ENCODE results near the gene RBM25.

RBM25 gene

DNA sequence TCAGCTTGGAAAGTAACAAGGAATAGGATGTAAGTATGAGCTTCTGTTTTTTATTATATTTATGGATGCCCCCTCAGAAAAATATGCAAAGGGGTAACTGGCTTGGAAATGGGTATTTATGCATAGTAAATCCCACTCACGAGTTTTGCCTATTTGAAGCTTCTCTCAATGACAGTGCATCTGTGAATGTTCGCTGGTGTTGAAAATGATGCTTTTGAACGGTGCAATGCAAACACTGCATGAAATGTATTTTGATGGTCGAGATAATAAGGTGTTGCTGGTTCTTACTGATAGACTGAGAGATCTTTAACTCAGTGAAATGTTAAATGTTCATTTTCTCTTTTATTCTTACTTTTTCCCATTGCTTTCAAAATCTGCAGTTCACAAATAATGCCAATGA, 42.0 kb downstream of the RBM25 start:
- H3K9ac ChIP-seq (ENCODE audit: low read depth in 1 of 2, low read length in 2 of 2), result no peak overlapping the region
- no peaks in the 10 kb centered on the region for H3K27me3 ChIP-seq (ENCODE audit: control insufficient read depth in 1 of 2, insufficient read depth in 2 of 2, low read length in 2 of 2)
- H3K36me3 ChIP-seq (ENCODE audit: control insufficient read depth in 1 of 2, insufficient read depth in 2 of 2, low read length in 2 of 2), result peaks cover 32 to 92% of the 10 kb centered on the region in 2 donors
- H3K9me3 ChIP-seq (ENCODE audit: control insufficient read depth in 1 of 2, low read length in 2 of 2), result no peaks in the 10 kb centered on the region
- no peak overlapping the region for H3K4me3 ChIP-seq (ENCODE audit: low read depth in 1 of 2, low read length in 2 of 2)
- no peak overlapping the region for H3K27ac ChIP-seq (ENCODE audit: low read depth, low read length)
- H3K4me1 ChIP-seq (ENCODE audit: control insufficient read depth in 1 of 2, insufficient read depth in 2 of 2, low read length in 2 of 2), result no peaks in the 10 kb centered on the region

GRCh38 chr14:73102806-73103497, 44.6 kb downstream of the RBM25 start:
- Histone ChIP-seq H3K9me3 (ENCODE audit: control insufficient read depth in 1 of 2, low read length in 2 of 2) (no peaks in the 10 kb centered on the region), H3K36me3 (ENCODE audit: control insufficient read depth in 1 of 2, insufficient read depth in 2 of 2, low read length in 2 of 2) (peaks cover 36 to 91% of the 10 kb centered on the region in 2 donors), H3K27me3 (ENCODE audit: control insufficient read depth in 1 of 2, insufficient read depth in 2 of 2, low read length in 2 of 2) (no peaks in the 10 kb centered on the region), H3K4me1 (ENCODE audit: control insufficient read depth in 1 of 2, insufficient read depth in 2 of 2, low read length in 2 of 2) (no peaks in the 10 kb centered on the region), H3K9ac (ENCODE audit: low read depth in 1 of 2, low read length in 2 of 2) (no peak overlapping the region), H3K4me3 (ENCODE audit: low read depth in 1 of 2, low read length in 2 of 2) (no peak overlapping the region), H3K27ac (ENCODE audit: low read depth, low read length) (no peak overlapping the region)

DNA sequence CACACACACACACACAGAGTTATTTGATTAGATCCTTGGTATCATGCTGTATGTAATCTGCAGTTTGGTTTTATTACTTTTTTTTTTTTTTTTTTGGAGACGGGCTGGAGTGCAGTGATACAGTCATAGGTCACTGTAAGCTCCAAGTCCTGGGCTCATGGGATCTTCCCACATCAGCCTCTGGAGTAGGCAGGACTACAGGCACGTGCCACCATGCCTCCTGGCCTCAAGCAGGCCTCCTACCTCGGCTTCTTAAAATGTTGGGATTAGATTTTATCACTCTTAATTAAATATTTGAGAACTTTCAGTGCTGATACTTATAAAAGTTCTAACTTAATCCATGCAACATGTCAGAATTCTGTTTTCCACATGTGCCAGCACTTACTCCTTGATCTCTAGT, 46.7 kb downstream of the RBM25 start:
- H3K9me3 ChIP-seq (ENCODE audit: control insufficient read depth in 1 of 2, low read length in 2 of 2), result no peaks in the 10 kb centered on the region
- H3K36me3 ChIP-seq (ENCODE audit: control insufficient read depth in 1 of 2, insufficient read depth in 2 of 2, low read length in 2 of 2), result peaks cover 40 to 88% of the 10 kb centered on the region in 2 donors
- no peaks in the 10 kb centered on the region for H3K27me3 ChIP-seq (ENCODE audit: control insufficient read depth in 1 of 2, insufficient read depth in 2 of 2, low read length in 2 of 2)
- H3K4me3 ChIP-seq (ENCODE audit: low read depth in 1 of 2, low read length in 2 of 2), result no peak overlapping the region
- H3K4me1 ChIP-seq (ENCODE audit: control insufficient read depth in 1 of 2, insufficient read depth in 2 of 2, low read length in 2 of 2), result no peaks in the 10 kb centered on the region
- no peak overlapping the region for H3K27ac ChIP-seq (ENCODE audit: low read depth, low read length)
- H3K9ac ChIP-seq (ENCODE audit: low read depth in 1 of 2, low read length in 2 of 2), result no peak overlapping the region

GRCh38 chr14:73105727-73106126, 47.4 kb downstream of the RBM25 start:
- H3K9ac ChIP-seq (ENCODE audit: low read depth in 1 of 2, low read length in 2 of 2), result no peak overlapping the region
- no peaks in the 10 kb centered on the region for H3K4me1 ChIP-seq (ENCODE audit: control insufficient read depth in 1 of 2, insufficient read depth in 2 of 2, low read length in 2 of 2)
- H3K36me3 ChIP-seq (ENCODE audit: control insufficient read depth in 1 of 2, insufficient read depth in 2 of 2, low read length in 2 of 2), result peaks cover 38 to 87% of the 10 kb centered on the region in 2 donors
- H3K9me3 ChIP-seq (ENCODE audit: control insufficient read depth in 1 of 2, low read length in 2 of 2), result no peaks in the 10 kb centered on the region
- no peak overlapping the region for H3K27ac ChIP-seq (ENCODE audit: low read depth, low read length)
- no peak overlapping the region for H3K4me3 ChIP-seq (ENCODE audit: low read depth in 1 of 2, low read length in 2 of 2)
- no peaks in the 10 kb centered on the region for H3K27me3 ChIP-seq (ENCODE audit: control insufficient read depth in 1 of 2, insufficient read depth in 2 of 2, low read length in 2 of 2)

- H3K4me1 ChIP-seq (ENCODE audit: control insufficient read depth in 1 of 2, insufficient read depth in 2 of 2, low read length in 2 of 2), result no peaks in the 10 kb centered on the region
- no peak overlapping the region for H3K27ac ChIP-seq (ENCODE audit: low read depth, low read length)
- no peaks in the 10 kb centered on the region for H3K9me3 ChIP-seq (ENCODE audit: control insufficient read depth in 1 of 2, low read length in 2 of 2)
- H3K9ac ChIP-seq (ENCODE audit: low read depth in 1 of 2, low read length in 2 of 2), result no peak overlapping the region
- peaks cover 32 to 71% of the 10 kb centered on the region in 2 donors for H3K36me3 ChIP-seq (ENCODE audit: control insufficient read depth in 1 of 2, insufficient read depth in 2 of 2, low read length in 2 of 2)
- H3K4me3 ChIP-seq (ENCODE audit: low read depth in 1 of 2, low read length in 2 of 2), result no peak overlapping the region
- no peaks in the 10 kb centered on the region for H3K27me3 ChIP-seq (ENCODE audit: control insufficient read depth in 1 of 2, insufficient read depth in 2 of 2, low read length in 2 of 2)
Measured at GRCh38 chr14:73116079-73116665, 57.8 kb downstream of the RBM25 start.

DNA sequence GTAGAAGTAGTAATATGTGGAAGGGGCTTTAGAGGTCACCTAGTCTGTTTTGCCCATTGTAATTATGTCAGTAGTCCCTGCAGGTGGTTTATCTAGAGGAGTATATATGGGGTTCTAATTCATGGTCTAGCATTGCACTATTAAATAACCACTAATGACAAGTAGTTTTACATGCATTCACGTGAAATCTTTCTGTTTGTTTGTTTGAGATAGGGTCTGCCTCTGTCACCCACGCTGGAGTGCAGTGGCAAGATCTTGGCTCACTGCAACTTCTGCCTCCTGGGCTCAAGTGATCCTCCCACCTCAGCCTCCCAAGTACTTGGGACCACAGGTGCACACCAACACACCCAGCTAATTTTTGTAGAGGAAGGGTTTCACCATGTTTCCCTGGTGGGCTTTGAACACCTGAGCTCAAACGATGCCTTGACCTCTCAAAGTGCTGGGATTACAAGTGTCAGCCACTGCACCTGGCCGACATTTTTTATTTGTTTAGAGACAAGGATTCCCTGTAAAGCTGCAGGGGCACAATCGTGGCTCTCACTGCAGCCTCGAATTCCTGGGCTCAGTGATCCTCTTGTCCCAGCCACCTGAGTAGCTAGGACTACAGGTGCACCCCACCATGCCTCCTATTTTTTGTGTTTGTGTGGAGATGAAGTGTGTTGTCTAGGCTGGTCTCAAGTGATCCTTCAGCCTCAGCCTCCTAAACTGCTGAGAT, 66.0 kb downstream of the RBM25 start:
- no peaks in the 10 kb centered on the region for H3K27me3 ChIP-seq (ENCODE audit: control insufficient read depth in 1 of 2, insufficient read depth in 2 of 2, low read length in 2 of 2)
- no peak overlapping the region for H3K4me3 ChIP-seq (ENCODE audit: low read depth in 1 of 2, low read length in 2 of 2)
- no peak overlapping the region for H3K27ac ChIP-seq (ENCODE audit: low read depth, low read length)
- H3K36me3 ChIP-seq (ENCODE audit: control insufficient read depth in 1 of 2, insufficient read depth in 2 of 2, low read length in 2 of 2), result peaks cover 0 to 40% of the 10 kb centered on the region in 2 donors
- no peaks in the 10 kb centered on the region for H3K9me3 ChIP-seq (ENCODE audit: control insufficient read depth in 1 of 2, low read length in 2 of 2)
- no peaks in the 10 kb centered on the region for H3K4me1 ChIP-seq (ENCODE audit: control insufficient read depth in 1 of 2, insufficient read depth in 2 of 2, low read length in 2 of 2)
- no peak overlapping the region for H3K9ac ChIP-seq (ENCODE audit: low read depth in 1 of 2, low read length in 2 of 2)

DNA sequence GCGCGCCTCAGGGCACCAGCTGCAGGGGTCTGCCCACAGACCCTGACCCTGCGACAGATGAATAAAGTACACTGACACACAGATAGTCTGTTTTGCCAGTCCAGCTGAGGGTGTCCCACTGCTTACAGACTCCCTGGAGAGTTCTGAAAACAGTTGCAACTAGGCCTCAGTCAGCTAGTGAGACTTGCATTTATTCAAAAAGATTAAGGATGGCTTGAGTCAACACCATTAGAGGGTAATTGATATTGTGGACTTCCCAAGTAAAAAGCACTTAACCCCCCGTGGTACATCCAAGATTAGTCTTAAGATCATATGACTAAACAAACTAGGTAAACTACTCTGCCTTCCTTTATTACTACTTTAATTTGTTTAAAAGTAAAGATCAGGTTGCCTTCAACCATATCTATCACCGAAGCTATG, 66.8 kb downstream of the RBM25 start:
- Histone ChIP-seq H3K4me3 (ENCODE audit: low read depth in 1 of 2, low read length in 2 of 2) (no peak overlapping the region), H3K9me3 (ENCODE audit: control insufficient read depth in 1 of 2, low read length in 2 of 2) (no peaks in the 10 kb centered on the region), H3K27me3 (ENCODE audit: control insufficient read depth in 1 of 2, insufficient read depth in 2 of 2, low read length in 2 of 2) (no peaks in the 10 kb centered on the region), H3K36me3 (ENCODE audit: control insufficient read depth in 1 of 2, insufficient read depth in 2 of 2, low read length in 2 of 2) (peaks cover 0 to 33% of the 10 kb centered on the region in 2 donors), H3K4me1 (ENCODE audit: control insufficient read depth in 1 of 2, insufficient read depth in 2 of 2, low read length in 2 of 2) (no peaks in the 10 kb centered on the region), H3K27ac (ENCODE audit: low read depth, low read length) (no peak overlapping the region), H3K9ac (ENCODE audit: low read depth in 1 of 2, low read length in 2 of 2) (no peak overlapping the region)

DNA sequence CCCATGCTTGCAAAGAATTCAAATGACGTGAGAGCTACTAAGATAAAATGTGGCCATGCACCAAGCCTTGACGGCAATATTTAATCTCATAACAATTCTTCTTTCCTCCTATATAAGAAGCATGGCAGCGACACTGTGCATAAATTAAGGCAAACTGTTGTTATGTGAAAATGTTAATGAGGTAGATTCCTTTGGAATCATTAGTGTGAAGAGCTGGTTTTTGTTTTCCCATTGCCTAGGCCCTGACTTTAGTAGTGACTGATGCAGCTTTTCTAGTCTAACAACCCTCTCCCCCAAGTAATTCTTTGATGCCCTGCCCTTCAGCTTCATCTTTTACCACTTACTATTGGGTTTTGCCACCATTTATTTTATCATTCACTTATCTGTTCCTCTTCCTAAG, 67.4 kb downstream of the RBM25 start:
- H3K27ac ChIP-seq (ENCODE audit: low read depth, low read length), result no peak overlapping the region

DNA sequence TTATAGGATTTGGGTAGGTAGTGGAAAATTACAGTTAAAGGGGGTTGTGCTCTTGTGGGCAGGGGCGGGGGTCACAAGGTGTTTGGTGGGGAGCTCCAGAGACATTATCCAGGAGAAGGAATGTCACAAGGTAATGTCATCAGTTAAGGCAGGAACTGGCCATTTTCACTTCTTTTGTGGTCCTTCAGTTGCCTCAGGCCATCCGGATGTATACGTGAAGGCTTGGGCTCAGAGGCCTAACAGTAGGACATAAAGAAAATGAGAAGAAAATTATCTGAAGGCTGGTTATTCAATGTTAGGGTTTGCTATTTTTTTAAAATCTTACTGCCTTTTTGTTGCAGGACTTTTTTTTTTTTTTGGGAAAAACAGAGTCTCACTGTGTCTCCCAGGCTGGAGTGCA, 75.5 kb downstream of the RBM25 start:
- no peak overlapping the region for H3K27ac ChIP-seq (ENCODE audit: low read depth, low read length)
- H3K36me3 ChIP-seq (ENCODE audit: control insufficient read depth in 1 of 2, insufficient read depth in 2 of 2, low read length in 2 of 2), result no peaks in the 10 kb centered on the region
- peaks cover 0 to 9% of the 10 kb centered on the region in 2 donors for H3K9me3 ChIP-seq (ENCODE audit: control insufficient read depth in 1 of 2, low read length in 2 of 2)
- peaks cover 4 to 10% of the 10 kb centered on the region in 2 donors for H3K4me1 ChIP-seq (ENCODE audit: control insufficient read depth in 1 of 2, insufficient read depth in 2 of 2, low read length in 2 of 2)
- no peaks in the 10 kb centered on the region for H3K27me3 ChIP-seq (ENCODE audit: control insufficient read depth in 1 of 2, insufficient read depth in 2 of 2, low read length in 2 of 2)
- no peak overlapping the region for H3K4me3 ChIP-seq (ENCODE audit: low read depth in 1 of 2, low read length in 2 of 2)
- no peak overlapping the region for H3K9ac ChIP-seq (ENCODE audit: low read depth in 1 of 2, low read length in 2 of 2)

More for the DNA sequence above, 67.4 kb downstream of the RBM25 start:
- H3K4me1 ChIP-seq (ENCODE audit: control insufficient read depth in 1 of 2, insufficient read depth in 2 of 2, low read length in 2 of 2), result no peaks in the 10 kb centered on the region
- H3K4me3 ChIP-seq (ENCODE audit: low read depth in 1 of 2, low read length in 2 of 2), result no peak overlapping the region
- no peak overlapping the region for H3K9ac ChIP-seq (ENCODE audit: low read depth in 1 of 2, low read length in 2 of 2)
- no peaks in the 10 kb centered on the region for H3K9me3 ChIP-seq (ENCODE audit: control insufficient read depth in 1 of 2, low read length in 2 of 2)
- peaks cover 0 to 27% of the 10 kb centered on the region in 2 donors for H3K36me3 ChIP-seq (ENCODE audit: control insufficient read depth in 1 of 2, insufficient read depth in 2 of 2, low read length in 2 of 2)
- no peaks in the 10 kb centered on the region for H3K27me3 ChIP-seq (ENCODE audit: control insufficient read depth in 1 of 2, insufficient read depth in 2 of 2, low read length in 2 of 2)

DNA sequence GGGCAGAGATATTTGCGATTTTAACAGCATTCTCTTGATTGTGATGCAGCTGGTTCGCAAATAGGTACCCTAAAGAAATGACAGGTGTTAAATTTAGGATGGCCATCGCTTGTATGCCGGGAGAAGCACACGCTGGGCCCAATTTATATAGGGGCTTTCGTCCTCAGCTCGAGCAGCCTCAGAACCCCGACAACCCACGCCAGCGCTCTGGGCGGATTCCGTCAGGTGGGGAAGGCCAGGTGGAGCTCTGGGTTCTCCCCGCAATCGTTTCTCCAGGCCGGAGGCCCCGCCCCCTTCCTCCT, 77.7 kb downstream of the RBM25 start:
- Histone ChIP-seq H3K36me3 (ENCODE audit: control insufficient read depth in 1 of 2, insufficient read depth in 2 of 2, low read length in 2 of 2) (peaks cover 0 to 3% of the 10 kb centered on the region in 2 donors), H3K9ac (ENCODE audit: low read depth in 1 of 2, low read length in 2 of 2) (peak overlapping the region; percentile 76 to 89), H3K27ac (ENCODE audit: low read depth, low read length) (no peak overlapping the region), H3K27me3 (ENCODE audit: control insufficient read depth in 1 of 2, insufficient read depth in 2 of 2, low read length in 2 of 2) (no peaks in the 10 kb centered on the region), H3K4me3 (ENCODE audit: low read depth in 1 of 2, low read length in 2 of 2) (peak overlapping the region; percentile 83 to 88), H3K4me1 (ENCODE audit: control insufficient read depth in 1 of 2, insufficient read depth in 2 of 2, low read length in 2 of 2) (peaks cover 10% of the 10 kb centered on the region in 2 donors), H3K9me3 (ENCODE audit: control insufficient read depth in 1 of 2, low read length in 2 of 2) (peaks cover 0 to 9% of the 10 kb centered on the region in 2 donors)

Measured in duodenal mucosa (tissue), 2 donors.